NCI-H2171 (cell line): Measurements from ENCODE around the gene FOXRED2.

Experiments
- DNase-seq: peaks from one replicate; lab custom pipeline; 2025; lab: John Stamatoyannopoulos, UW

Gene FOXRED2

DNA sequence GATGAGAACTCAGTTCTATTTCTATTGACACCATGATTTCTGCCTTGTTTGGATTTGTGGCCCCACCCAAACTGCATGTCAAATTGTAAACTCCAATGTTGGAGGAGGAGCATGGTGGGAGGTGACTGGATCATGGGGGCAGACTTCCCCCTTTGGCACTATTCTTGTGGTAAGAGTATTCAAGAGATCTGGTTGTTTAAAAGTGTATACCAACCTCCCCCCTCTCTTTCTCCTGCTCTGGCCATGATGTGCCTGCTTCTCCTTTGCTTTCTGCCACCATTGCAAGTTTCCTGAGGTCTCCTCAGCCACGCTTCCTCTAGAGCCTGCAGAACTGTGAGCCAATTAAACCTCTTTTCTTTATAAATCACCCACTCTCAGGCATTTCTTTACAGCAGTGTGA is 7.9 kb upstream of the FOXRED2 start:
- DNase-seq: no peak

DNA sequence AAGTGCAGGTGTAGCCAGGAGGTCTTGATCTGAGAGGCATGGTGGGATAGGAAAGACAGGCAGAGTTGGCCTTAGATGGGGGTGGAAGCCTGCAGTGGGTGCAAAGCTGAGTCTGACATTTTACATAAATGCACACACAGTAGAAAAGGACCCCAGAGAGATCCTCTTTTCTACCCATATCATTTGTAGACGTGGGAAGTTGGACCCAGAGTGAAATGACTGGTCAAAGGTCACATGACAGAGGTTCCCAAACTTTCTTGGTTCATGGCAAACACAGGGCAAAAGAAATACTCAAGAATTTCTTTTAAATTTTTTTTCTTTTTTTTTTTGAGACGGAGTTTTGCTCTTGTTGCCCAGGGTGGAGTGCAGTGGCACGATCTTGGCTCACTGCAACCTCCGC is 6.2 kb upstream of the FOXRED2 start:
- DNase-seq: no peak

GRCh38 chr22:36512333-36512732 is 5.5 kb upstream of the FOXRED2 start:
- no peak for DNase-seq

DNA sequence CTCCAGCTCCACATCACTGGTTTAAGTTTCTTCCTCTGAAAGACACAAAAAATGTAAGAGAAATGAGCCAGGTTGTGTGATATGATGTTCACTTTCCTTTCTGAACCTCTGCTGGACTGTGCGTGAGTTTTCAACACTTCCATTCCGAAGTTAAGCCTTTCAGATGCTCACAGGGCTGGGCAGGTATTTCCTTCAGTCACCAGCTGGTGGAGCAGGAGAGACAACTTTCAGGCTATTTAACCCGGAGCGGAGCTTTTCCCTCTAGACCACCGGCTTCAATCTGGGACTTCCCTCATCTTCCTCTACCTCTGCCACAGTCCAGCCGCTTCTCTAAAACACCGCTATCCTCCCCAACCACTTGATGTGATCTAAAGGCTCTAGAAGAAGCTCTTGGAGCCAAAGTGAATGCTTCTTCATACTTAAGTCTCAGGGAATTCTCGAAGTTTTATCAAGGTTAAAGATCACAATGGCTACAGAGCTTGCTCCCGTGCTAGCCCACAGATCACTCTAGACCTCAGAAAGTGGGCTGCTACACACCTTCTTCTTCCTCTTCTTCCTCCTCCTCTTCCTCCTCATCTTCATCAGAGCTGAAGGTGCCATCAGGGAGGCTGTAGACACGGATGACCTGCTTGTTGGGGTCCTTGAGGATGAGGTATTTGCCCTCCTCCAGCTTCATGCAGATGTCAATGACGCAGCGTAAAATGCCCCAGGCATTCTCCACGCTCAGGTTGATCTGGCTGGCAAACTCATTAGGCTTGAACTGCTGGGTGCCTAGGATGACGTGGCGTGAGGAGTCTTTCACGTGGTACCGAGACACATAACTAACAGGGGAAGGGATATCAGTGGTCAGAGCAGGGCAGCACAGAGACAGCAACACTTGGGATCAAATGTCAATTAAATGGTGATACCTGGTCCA is 4.4 kb upstream of the FOXRED2 start:
- DNase-seq: peak; percentile 38

DNA sequence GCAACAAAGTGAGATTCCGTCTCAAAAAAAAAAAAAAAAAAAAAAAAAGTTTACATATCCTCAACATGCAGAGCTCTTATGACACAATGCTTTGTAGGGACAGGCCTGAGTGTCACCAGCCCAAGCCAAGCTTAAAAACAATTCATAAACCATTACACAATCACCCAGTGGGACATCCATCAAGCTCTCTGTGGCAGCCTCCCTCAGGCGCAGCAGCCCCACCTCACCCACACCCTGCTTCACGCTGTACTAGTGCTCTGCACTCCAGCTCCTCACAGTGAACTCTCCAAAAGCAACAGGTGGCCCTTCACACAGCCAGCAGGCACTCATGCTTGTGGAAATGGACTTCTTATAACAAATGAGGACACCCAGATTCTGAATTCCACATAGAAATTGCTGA is 3.5 kb upstream of the FOXRED2 start:
- no peak for DNase-seq

- DNase-seq: no peak
These were observed 724 bp upstream of the FOXRED2 start for GRCh38 chr22:36507518-36508010.

GRCh38 chr22:36505998-36506635 is 723 bp downstream of the FOXRED2 start:
- DNase-seq: no peak

DNA sequence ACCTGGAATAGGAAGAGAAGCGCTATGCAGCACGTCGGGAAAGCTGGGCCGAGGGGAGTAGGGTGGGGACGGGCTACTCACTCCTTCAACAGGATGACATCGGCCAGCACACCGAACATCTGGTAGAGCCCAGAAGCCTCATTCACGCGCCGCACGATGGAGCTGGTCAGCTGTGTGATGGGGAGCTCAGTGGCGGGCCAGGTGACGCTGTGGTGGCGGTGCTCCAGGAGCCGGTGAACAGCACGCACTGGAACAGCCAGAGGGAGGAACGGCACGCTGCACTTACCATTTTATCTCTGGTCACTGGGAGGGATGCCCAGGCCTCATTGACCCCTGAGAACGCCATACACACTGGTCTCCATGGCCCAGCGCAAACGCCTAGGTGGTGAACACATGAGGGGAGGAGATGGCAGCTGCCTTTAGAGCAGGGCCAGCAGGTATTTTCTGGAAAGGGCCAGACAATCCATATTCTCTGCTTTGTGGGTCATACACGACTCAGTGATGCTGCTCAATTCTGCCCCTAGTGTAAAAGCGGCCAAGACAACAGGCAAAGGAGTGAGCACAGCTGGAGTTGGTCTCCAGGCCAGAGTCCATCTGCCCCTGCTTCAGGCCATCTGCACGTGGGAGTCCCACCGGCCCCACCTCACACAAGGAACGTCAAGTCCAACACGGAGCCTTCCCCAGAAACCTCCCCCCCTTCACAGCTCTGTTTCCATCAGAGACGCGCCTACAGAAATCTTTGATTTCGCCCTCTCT is 8.8 kb downstream of the FOXRED2 start:
- DNase-seq: no peak

- no peak for DNase-seq
These were observed 13.1 kb downstream of the FOXRED2 start for GRCh38 chr22:36493690-36494110.

- DNase-seq: no peak
These were observed 14.7 kb downstream of the FOXRED2 start for GRCh38 chr22:36492109-36492508.

GRCh38 chr22:36491155-36491554 is 15.7 kb downstream of the FOXRED2 start:
- DNase-seq: no peak

- no peak for DNase-seq
These were observed 20.0 kb downstream of the FOXRED2 start for GRCh38 chr22:36486619-36487384.

DNA sequence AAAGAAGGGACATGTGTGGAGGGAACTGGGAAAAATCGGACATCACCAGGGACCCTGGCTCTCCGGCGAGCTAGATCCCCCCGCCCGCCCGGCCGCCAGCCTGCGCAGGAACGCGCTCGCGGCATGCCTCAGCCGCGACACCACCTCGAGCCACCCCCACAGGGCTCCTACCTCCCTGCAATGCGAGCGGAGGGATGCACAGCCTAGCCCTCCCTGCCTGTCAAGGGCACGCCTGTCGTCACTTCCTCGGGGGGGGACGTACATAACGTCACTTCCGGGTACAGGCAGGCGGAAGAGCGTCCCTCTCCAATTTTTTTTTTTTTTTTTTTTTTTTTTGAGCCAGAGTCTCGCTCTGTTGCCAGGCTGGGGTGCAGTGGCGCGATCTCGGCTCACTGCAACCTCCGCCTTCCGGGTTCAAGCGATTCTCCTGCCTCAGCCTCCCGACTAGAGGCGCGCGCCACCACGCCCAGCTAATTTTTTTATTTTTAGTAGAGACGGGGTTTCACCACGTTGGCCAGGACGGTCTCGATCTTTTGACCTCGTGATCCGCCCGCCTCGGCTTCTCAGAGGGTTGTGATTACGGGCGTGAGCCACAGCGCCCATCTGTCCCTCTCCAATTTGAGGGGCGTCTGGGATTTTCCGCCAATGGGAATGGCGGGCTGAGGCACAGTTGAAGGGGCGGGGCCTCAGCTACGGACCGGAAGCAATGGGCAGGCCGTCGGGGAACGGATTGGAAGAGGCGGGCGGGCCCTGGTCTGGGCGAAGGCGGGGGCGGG is 25.3 kb downstream of the FOXRED2 start, which contains the start of gene TXN2:
Gene TXN2 (minus strand): TSS at position 248 of the 776 bp plus-strand sequence. CDS start 803 bp downstream, outside the sequence.
- peak; percentile 97 for DNase-seq

GRCh38 chr22:36480941-36481392 is 25.9 kb downstream of the FOXRED2 start:
- DNase-seq: no peak

GRCh38 chr22:36478966-36479365 is 27.9 kb downstream of the FOXRED2 start:
- DNase-seq: no peak

- DNase-seq: no peak
These were observed 31.5 kb downstream of the FOXRED2 start for GRCh38 chr22:36475341-36475740.

- no peak for DNase-seq
These were observed 34.2 kb downstream of the FOXRED2 start for GRCh38 chr22:36472689-36473088.

DNA sequence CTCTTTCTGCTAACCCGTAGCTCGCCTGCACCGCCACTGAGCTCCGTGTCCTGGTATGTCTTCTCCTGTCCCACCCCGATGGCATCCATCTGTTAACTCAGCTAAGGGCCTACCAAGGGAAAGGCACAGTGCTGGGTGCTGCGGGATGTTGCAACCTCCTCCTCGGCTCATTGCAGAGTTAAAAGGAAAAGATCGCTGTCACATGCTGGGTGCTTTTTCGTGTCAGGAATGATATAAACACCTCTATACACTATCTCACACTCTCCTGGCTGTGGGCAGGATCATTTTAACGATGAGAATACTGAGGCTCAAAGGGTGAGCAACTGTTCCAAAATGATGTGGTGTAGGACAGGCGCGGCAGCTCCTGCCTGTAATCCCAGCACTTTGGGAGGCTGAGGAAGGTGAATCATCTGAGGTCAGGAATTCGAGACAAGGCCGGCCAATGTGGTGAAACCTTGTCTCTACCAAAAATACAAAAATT is 35.5 kb downstream of the FOXRED2 start:
- DNase-seq: no peak

DNA sequence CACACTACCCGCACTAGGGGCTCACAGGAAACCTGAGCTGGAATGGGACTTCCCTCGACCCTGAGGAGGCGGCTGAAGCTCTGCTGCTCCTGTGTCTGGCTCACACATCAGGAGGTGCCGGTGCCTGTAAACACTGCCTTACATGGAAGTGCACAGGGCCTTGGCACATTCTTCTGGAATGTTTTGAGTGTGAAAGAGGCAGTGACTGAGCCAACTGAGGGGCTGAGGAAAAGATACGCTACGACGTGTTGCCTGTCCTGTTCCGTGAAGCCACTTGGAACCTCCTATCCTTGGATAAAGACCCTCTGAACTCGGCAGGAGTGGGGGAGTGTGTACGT is 35.9 kb downstream of the FOXRED2 start:
- DNase-seq: no peak

DNA sequence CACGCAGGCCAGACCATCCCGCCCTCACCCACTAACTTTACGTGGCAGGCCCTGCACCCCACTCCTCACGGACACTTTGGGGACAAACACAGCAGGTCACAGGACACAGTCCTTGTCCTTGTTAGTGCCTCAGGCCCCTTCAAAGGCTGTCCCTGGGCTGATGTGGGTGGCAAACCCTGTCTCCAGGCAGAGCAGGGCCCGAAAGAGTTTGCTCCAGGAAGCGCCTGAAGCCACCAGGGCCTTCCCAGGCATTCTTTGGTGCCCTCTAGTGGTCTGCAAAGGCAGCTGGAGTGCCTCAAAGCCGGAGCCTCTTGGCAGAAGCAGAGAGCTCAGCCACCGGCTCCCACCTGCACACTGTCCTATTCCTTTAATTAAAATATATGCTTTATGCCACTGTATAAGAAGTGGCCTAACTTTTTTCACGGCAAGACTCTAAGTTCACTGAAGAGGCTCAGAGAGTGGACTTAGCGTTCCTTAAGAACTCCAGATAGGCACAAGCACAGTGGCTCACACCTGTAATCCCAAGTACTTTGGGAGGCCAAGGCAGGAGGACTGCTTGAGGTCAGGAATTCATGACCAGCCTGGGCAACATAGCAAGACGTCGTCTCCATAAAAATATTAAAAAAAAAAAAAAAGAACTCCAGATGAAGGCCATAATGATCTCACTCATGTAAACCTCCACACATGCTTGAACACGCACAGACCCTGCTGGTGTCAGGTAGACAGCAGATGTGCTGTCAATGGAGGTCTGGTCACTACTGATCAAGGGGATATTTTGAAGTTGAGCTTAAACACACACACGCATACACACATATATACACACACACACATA is 36.5 kb downstream of the FOXRED2 start:
- peak; percentile 77 for DNase-seq
